HG03045 (cell line): ENCODE measurements around the gene BLACAT1.
"Not testable (repeated sequence)": the region's sequence is repeated elsewhere in the genome, so short reads cannot be mapped to it uniquely, and the experiment has no call there.

Experiments used
- ATAC-seq: cut with Tn5 transposase; IDR thresholded peaks from one replicate; pipeline ENCODE4 v1.9.1; 2021; ENCODE audit warnings: mild to moderate bottlenecking, moderate library complexity; ENCODE audit not compliant: unreplicated experiment

BLACAT1 gene

DNA sequence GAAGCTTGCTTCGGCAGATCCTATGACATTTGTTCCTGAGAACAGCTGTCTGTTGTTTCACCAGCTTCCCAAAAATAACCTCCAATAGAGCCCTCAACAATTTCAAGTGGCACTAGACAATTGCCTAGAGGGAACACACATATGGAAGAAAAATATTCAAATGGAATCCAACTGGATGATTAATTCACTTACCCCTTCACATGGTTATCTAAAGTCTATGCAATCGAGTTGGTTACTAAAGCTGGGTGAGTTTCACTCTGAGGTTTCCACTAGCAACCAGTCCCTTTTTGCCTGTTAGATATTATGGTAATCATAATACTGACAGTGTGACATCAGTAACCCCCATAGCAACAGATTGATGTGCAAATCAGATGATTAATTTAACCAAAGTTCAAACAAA, 34.0 kb downstream of the BLACAT1 start, which contains the start of gene LEMD1:
LEMD1 (minus strand) TSS at position 259 of the 400 bp plus-strand sequence. CDS start 1,520 bp downstream, outside the sequence.
- ATAC-seq, result no peak

GRCh38 chr1:205420938-205421337, 34.9 kb downstream of the BLACAT1 start:
- ATAC-seq, result no peak

- no peak for ATAC-seq
These were observed 37.8 kb downstream of the BLACAT1 start for GRCh38 chr1:205417870-205418635.

- no peak for ATAC-seq
These were observed 39.5 kb downstream of the BLACAT1 start for GRCh38 chr1:205416322-205416721.

GRCh38 chr1:205410581-205411298, 45.1 kb downstream of the BLACAT1 start:
- ATAC-seq, result no peak

DNA sequence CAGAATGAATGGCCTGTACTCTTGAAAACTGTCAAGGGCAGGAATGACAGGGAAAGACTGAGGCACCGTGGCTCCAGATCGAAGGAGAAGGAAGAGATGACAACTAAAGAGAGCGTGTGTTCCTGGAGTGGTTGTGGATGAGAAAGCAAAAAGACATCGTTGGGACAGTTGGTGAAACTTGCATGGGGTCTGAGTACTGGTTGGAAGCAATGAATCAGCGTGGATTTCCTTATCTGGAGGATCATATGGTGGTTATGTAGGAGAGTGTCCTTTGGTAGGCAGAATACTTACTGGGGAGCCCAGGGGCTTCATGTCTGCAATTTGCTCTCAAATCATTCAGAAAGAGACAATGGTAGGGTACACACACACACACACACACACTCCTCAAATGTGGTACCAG, 47.9 kb downstream of the BLACAT1 start:
- no peak for ATAC-seq

- ATAC-seq, result not testable (repeated sequence)
These were observed 49.6 kb downstream of the BLACAT1 start for GRCh38 chr1:205406252-205406651.
